Glutamatergic neuron (in vitro differentiated cells): Measurements from ENCODE around the gene SFXN4. TPM values are rescaled to one million over a fixed set of nuclear protein-coding genes. Genes with fewer than 3 reads are reported as not detected.

Experiments
- DNase-seq: peaks from one replicate; pipeline ENCODE4 v3.0.0; 2022
- H3K27ac Mint-ChIP-seq: one replicate; pipeline ENCODE4 v1.8.0; 2020; ENCODE audit warnings: mild to moderate bottlenecking, mixed read lengths, inconsistent platforms; ENCODE audit not compliant: unreplicated experiment
- H3K27me3 Mint-ChIP-seq: one replicate; pipeline ENCODE4 v1.8.0; 2020; ENCODE audit warnings: mild to moderate bottlenecking, moderate library complexity, mixed read lengths, inconsistent platforms; ENCODE audit not compliant: unreplicated experiment
- H3K36me3 Mint-ChIP-seq: one replicate; pipeline ENCODE4 v1.8.0; 2020; ENCODE audit warnings: mild to moderate bottlenecking, mixed read lengths, inconsistent platforms; ENCODE audit not compliant: unreplicated experiment
- H3K4me1 Mint-ChIP-seq: one replicate; pipeline ENCODE4 v1.8.0; 2020; ENCODE audit warnings: mild to moderate bottlenecking, low read depth, mixed read lengths, inconsistent platforms; ENCODE audit not compliant: unreplicated experiment
- H3K4me3 Mint-ChIP-seq: one replicate; pipeline ENCODE4 v1.8.0; 2020; ENCODE audit warnings: mild to moderate bottlenecking, mixed read lengths, inconsistent platforms; ENCODE audit not compliant: unreplicated experiment
- H3K9me3 Mint-ChIP-seq: one replicate; pipeline ENCODE4 v1.8.0; 2020; ENCODE audit warnings: mild to moderate bottlenecking, moderate library complexity, mixed read lengths, inconsistent platforms; ENCODE audit not compliant: unreplicated experiment
- total RNA-seq: library from RNA; stranded (reverse); fragmentation: NEBNext Ultra II Directional; extraction: Animal tissue kit (Norgen Biotek cat#: 25700); gene quantifications from one replicate; pipeline ENCODE4 v1.2.1, GENCODE V29; 2021; ENCODE audit not compliant: unreplicated experiment
- TF ChIP-seq, protein P1 (sequence below): fragments of 200-600 bp; sonication (generic); IDR thresholded peaks from one replicate; pipeline ENCODE4 v1.5.0; 2021; ENCODE audit not compliant: partially characterized antibody, unreplicated experiment

SFXN4 gene
- total RNA-seq, 1 donor from 2014 or later, result 12.2 TPM

DNA sequence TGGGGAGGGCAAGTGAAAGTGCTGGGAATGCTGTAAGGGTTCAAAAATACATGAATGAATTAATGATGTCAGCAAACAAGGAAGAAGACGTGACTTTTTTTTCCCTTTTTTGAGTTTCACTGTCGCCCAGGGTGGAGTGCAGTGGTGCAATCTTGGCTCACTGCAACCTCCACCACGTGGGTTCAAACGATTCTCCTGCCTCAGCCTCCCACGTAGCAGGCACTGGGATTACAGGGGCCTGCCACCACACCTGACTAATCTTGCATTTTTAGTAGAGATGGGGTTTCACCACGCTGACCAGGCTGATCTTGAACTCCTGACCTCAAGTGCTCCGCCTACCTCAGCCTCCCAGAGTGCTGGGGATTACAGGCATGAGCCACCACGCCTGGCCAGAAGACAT, 31.6 kb downstream of the SFXN4 start:
- Mint-ChIP-seq H3K9me3 (peaks cover 2% of the 10 kb centered on the region), H3K27me3 (peaks cover 3% of the 10 kb centered on the region), H3K27ac (no peak overlapping the region), H3K36me3 (peaks cover 5% of the 10 kb centered on the region), H3K4me3 (no peak overlapping the region), H3K4me1 (peaks cover 6% of the 10 kb centered on the region)
- TF ChIP-seq, protein P1, sequence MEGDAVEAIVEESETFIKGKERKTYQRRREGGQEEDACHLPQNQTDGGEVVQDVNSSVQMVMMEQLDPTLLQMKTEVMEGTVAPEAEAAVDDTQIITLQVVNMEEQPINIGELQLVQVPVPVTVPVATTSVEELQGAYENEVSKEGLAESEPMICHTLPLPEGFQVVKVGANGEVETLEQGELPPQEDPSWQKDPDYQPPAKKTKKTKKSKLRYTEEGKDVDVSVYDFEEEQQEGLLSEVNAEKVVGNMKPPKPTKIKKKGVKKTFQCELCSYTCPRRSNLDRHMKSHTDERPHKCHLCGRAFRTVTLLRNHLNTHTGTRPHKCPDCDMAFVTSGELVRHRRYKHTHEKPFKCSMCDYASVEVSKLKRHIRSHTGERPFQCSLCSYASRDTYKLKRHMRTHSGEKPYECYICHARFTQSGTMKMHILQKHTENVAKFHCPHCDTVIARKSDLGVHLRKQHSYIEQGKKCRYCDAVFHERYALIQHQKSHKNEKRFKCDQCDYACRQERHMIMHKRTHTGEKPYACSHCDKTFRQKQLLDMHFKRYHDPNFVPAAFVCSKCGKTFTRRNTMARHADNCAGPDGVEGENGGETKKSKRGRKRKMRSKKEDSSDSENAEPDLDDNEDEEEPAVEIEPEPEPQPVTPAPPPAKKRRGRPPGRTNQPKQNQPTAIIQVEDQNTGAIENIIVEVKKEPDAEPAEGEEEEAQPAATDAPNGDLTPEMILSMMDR, result no peak
- no peak for DNase-seq

DNA sequence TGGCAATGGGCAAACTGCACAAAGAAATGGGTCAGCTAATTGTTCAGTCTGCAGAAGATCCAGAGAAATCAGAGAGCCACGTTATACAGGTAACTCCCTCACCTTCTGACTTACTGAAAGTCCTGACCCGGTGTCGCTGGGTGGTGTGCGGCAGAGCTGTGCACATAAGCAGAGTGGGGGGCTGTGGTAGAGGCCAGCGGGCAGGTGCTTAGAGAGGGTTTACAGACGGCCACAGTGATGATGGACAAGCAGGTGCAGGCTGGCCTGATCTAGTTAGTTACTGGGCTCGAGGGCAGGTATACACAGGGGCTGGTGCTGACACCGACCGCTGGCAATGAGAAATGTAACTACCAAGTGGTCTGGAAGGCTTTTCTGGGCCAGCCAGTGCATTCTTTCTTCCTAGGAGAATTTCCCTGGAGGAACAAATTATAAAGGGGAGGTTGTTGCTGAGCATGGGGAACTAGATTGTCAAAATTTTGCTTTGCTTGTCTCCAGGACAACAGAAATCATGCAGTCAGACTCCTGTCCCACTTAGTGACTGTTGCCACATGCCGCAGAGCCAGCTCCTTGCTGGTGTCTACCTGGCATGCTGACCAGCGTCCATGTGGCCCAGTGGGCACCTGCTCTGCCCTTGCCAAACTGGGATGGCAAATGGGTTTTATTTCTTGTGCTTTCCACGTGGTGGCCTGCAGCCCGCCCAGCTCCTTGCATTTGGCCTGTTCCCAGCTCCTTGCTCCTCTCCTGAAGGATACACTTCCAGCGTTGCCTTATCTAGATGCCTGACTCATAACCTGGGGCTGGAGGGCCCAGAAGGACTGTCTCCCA, 32.8 kb downstream of the SFXN4 start:
- no peak overlapping the region for H3K4me3 Mint-ChIP-seq

DNA sequence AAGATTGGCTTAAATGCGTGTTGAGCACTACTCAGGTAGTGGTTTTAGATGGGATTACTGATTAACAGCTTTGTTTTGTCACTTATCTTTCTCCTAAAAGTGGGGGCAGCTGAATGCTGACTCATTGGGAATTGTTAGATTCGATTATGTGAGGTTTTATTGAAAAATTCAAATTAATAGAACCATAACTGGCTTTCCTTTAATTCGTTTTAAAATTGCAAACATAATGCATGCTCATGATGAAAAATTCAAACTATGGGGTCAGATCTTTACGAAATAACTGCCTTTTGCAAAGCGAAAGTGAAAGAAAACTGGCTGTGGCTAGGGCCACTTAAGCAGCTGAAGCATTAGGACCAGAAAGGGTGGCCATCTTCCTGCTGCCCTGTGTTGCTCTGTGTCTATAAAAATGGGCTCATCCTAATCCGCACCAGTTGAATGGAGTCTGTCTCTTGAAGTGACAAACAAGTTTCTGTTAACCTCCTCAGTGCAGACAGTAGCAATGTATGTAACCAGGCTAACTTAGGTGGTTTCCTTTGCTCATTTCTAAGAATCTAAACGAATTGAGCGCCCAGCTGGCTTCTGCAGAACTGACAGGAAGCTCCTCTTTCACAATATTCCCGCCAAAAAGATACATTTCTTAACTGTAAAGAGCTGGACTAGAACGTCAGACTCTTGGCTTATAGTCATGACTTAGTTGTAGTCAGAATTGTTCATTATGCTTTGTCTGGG, 33.8 kb downstream of the SFXN4 start:
- no peak overlapping the region for H3K4me3 Mint-ChIP-seq
- TF ChIP-seq, protein P1, result no peak
- H3K27ac Mint-ChIP-seq, result no peak overlapping the region
- H3K27me3 Mint-ChIP-seq, result no peaks in the 10 kb centered on the region
- peaks cover 2% of the 10 kb centered on the region for H3K4me1 Mint-ChIP-seq
- H3K9me3 Mint-ChIP-seq, result no peaks in the 10 kb centered on the region
- DNase-seq, result no peak
- peaks cover 5% of the 10 kb centered on the region for H3K36me3 Mint-ChIP-seq

More for the DNA sequence above, 32.8 kb downstream of the SFXN4 start:
- DNase-seq, result no peak
- H3K9me3 Mint-ChIP-seq, result no peaks in the 10 kb centered on the region
- H3K27ac Mint-ChIP-seq, result no peak overlapping the region
- H3K4me1 Mint-ChIP-seq, result peaks cover 2% of the 10 kb centered on the region
- H3K36me3 Mint-ChIP-seq, result peaks cover 5% of the 10 kb centered on the region
- TF ChIP-seq, protein P1, result no peak
- H3K27me3 Mint-ChIP-seq, result no peaks in the 10 kb centered on the region

DNA sequence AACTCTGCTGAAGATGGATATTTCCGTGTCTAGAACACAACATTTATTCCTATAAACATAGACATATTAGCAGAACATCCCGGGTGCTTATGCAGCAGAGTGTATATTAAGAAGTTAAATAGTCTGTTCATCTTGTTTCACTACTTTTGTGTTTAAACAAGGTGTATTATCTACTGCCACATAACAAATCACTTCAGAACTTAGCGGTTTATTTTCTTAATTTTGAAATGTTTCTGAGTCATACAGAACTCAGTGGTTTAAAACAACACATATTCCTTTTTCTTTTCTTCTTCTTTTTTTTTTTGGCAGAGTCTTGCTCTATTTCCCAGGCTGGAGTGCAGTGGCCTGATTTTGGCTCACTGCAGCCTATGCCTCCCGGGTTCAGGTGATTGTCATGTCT, 35.8 kb downstream of the SFXN4 start:
- Mint-ChIP-seq H3K36me3 (peaks cover 10% of the 10 kb centered on the region), H3K4me3 (no peak overlapping the region), H3K9me3 (no peaks in the 10 kb centered on the region), H3K4me1 (peaks cover 2% of the 10 kb centered on the region), H3K27me3 (no peaks in the 10 kb centered on the region), H3K27ac (no peak overlapping the region)
- no peak for DNase-seq
- TF ChIP-seq, protein P1, result no peak

DNA sequence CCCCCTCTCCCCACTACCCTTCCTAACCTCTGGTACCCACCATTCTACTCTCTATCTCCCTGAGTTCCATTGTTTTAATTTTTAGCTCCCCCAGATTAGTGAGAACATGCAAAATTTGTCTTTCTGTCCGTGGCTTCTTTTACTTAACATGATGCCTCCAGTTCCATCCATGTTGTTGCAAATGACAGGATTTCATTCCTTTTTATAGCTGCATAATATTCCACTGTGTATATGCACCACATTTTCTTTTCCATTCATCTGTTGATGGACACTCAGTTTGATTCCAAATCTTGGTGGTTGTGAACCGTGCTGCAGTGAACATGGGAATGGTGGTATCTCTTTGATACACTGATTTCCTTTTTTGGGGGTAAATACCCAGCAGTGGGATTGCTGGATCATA, 39.6 kb downstream of the SFXN4 start:
- no peaks in the 10 kb centered on the region for H3K9me3 Mint-ChIP-seq
- peaks cover 5% of the 10 kb centered on the region for H3K36me3 Mint-ChIP-seq
- H3K4me3 Mint-ChIP-seq, result no peak overlapping the region
- no peak overlapping the region for H3K27ac Mint-ChIP-seq
- H3K4me1 Mint-ChIP-seq, result peaks cover 2% of the 10 kb centered on the region
- TF ChIP-seq, protein P1, result no peak
- no peaks in the 10 kb centered on the region for H3K27me3 Mint-ChIP-seq
- no peak for DNase-seq
